ENCODE data around the gene PRODH2. TPM values are rescaled to one million over a fixed set of nuclear protein-coding genes. Genes with fewer than 3 reads are reported as not detected.

Gene PRODH2
- total RNA-seq, result not detected in 2 replicates

GRCh38 chr19:35812220-35813042, at the start of gene PRODH2:
TSS of gene PRODH2 (minus strand) at chr19:35812845. CDS start at chr19:35812805, 40 bp downstream.
- Mint-ChIP-seq H3K27ac (no peak within 1 kb of the TSS), H3K4me1 (ENCODE audit: low read depth) (no peaks in the 10 kb centered on the region), H3K36me3 (ENCODE audit: low read depth) (no peaks in the 10 kb centered on the region), H3K27me3 (ENCODE audit: insufficient read depth) (no peaks in the 10 kb centered on the region), H3K9me3 (no peaks in the 10 kb centered on the region), H3K4me3 (no peak within 1 kb of the TSS)
- intact Hi-C loops (cut with micrococcal nuclease), result no loop called here
- no peak for DNase-seq (ENCODE audit: low spot score)

DNA sequence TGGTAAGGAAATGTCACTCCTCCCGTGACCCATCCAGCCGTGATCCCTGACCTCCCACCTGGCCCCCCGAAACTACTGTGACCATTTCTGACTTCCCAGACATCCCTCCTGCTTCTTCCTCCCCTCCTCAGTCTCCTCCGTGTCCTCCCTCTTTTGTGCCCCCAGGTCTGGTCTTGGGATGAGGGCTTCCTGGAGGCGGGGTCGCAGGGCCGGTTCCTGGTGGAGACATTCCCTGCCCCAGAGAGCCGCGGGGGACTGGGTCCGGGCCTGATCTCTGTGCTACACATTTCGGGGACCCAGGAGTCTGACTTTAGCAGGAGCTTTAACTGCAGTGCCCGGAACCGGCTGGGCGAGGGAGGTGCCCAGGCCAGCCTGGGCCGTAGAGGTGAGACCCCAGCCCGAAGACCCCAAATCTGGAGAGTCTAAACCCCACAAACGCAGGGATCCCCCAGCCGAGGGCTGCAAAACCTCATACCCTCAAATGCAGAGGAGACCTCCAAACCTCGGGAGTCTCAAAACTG, 49.1 kb upstream of the PRODH2 start:
- peaks cover 43% of the 10 kb centered on the region for H3K27me3 Mint-ChIP-seq (ENCODE audit: insufficient read depth)
- H3K27ac Mint-ChIP-seq, result no peak overlapping the region
- H3K4me3 Mint-ChIP-seq, result no peak overlapping the region
- no peaks in the 10 kb centered on the region for H3K9me3 Mint-ChIP-seq
- no peak for DNase-seq (ENCODE audit: low spot score)
- peaks cover 4% of the 10 kb centered on the region for H3K36me3 Mint-ChIP-seq (ENCODE audit: low read depth)
- intact Hi-C loops (cut with micrococcal nuclease), result no loop called here
- peaks cover 9% of the 10 kb centered on the region for H3K4me1 Mint-ChIP-seq (ENCODE audit: low read depth)

DNA sequence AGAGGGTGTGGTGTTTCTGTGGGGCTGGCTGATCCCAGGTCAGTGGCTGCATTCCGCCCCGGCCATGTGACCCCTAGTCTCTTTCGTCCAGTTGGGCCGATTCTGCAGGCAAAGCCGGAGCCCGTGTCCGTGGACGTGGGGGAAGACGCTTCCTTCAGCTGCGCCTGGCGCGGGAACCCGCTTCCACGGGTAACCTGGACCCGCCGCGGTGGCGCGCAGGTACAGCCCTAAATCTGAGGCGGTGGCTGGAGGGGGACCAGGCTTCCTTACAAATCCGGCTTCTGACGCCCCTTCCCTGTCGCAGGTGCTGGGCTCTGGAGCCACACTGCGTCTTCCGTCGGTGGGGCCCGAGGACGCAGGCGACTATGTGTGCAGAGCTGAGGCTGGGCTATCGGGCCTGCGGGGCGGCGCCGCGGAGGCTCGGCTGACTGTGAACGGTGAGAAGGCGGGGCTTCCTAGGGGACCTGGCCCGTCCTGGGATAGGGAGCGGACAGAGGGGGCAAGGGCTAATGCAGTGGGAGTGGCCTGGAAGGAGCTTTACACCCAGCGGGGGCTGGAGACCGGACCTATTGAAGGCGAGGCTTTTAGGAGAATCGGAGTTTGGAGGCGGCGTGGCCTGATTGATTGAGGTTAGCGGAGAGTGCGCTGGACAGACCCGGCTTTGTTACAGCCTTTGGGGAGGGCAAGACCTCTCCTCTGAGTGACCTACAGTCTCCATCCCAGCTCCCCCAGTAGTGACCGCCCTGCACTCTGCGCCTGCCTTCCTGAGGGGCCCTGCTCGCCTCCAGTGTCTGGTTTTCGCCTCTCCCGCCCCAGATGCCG, 48.4 kb upstream of the PRODH2 start:
- H3K27me3 Mint-ChIP-seq (ENCODE audit: insufficient read depth), result peaks cover 44% of the 10 kb centered on the region

DNA sequence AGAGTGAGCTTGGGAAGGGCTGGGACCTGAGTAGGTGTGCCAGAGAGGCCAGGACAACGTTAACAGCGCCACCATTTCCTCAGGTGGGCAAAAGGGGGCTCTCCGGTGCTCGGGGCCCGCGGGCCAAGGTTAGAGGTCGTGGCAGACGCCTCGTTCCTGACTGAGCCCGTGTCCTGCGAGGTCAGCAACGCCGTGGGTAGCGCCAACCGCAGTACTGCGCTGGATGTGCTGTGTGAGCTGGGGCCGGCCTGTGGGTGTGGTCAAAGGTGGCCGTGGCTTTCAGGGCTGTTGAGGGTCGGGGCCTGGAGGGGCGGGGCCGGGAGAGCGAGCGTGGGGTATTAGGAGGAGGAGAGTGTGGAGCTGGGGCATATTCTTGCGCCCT, 47.8 kb upstream of the PRODH2 start:
- no peak for DNase-seq (ENCODE audit: low spot score)
- intact Hi-C loops (cut with micrococcal nuclease), result no loop called here

More for the DNA sequence above, 48.4 kb upstream of the PRODH2 start:
- intact Hi-C loops (cut with micrococcal nuclease), result no loop called here
- Mint-ChIP-seq H3K4me3 (no peak overlapping the region), H3K36me3 (ENCODE audit: low read depth) (peaks cover 4% of the 10 kb centered on the region), H3K9me3 (no peaks in the 10 kb centered on the region), H3K4me1 (ENCODE audit: low read depth) (peaks cover 9% of the 10 kb centered on the region), H3K27ac (no peak overlapping the region)
- no peak for DNase-seq (ENCODE audit: low spot score)

DNA sequence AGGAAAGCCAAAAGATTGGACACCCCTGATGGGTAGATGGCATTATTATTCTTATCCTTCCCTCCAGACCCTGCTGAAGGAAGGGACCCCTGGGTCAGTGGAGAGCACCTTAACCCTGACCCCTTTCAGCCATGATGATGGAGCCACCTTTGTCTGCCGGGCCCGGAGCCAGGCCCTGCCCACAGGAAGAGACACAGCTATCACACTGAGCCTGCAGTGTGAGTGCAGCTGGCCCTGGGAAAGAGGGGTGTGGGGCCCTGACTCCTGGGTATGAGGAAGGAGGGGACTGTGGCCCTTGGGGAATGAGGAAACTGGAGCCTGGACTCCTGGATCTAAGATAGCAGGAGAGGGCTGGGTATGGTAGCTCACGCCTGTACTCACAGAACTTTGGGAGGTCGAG, 46.8 kb upstream of the PRODH2 start:
- Mint-ChIP-seq H3K36me3 (ENCODE audit: low read depth) (peaks cover 4% of the 10 kb centered on the region), H3K27me3 (ENCODE audit: insufficient read depth) (peaks cover 46% of the 10 kb centered on the region), H3K4me1 (ENCODE audit: low read depth) (peaks cover 9% of the 10 kb centered on the region), H3K9me3 (no peaks in the 10 kb centered on the region), H3K4me3 (no peak overlapping the region), H3K27ac (no peak overlapping the region)
- intact Hi-C loops (cut with micrococcal nuclease), result no loop called here
- no peak for DNase-seq (ENCODE audit: low spot score)

More for the DNA sequence above, 47.8 kb upstream of the PRODH2 start:
- H3K27me3 Mint-ChIP-seq (ENCODE audit: insufficient read depth), result peaks cover 47% of the 10 kb centered on the region
- H3K9me3 Mint-ChIP-seq, result no peaks in the 10 kb centered on the region
- H3K4me3 Mint-ChIP-seq, result no peak overlapping the region
- peaks cover 9% of the 10 kb centered on the region for H3K4me1 Mint-ChIP-seq (ENCODE audit: low read depth)
- no peak overlapping the region for H3K27ac Mint-ChIP-seq
- H3K36me3 Mint-ChIP-seq (ENCODE audit: low read depth), result peaks cover 4% of the 10 kb centered on the region

- no peak for DNase-seq (ENCODE audit: low spot score)
- peaks cover 11% of the 10 kb centered on the region for H3K4me1 Mint-ChIP-seq (ENCODE audit: low read depth)
- peak overlapping the region; percentile 23 for H3K4me3 Mint-ChIP-seq
- H3K36me3 Mint-ChIP-seq (ENCODE audit: low read depth), result peaks cover 4% of the 10 kb centered on the region
- intact Hi-C loops (cut with micrococcal nuclease), result no loop called here
- H3K27me3 Mint-ChIP-seq (ENCODE audit: insufficient read depth), result peaks cover 43% of the 10 kb centered on the region
- no peak overlapping the region for H3K27ac Mint-ChIP-seq
- H3K9me3 Mint-ChIP-seq, result no peaks in the 10 kb centered on the region
Measured at GRCh38 chr19:35858311-35858710, 45.7 kb upstream of the PRODH2 start.

GRCh38 chr19:35856546-35857149, 44.0 kb upstream of the PRODH2 start, which contains the start of gene KIRREL2:
TSS of gene KIRREL2 (plus strand) at chr19:35856911. CDS start at chr19:35857120, 209 bp downstream.
- intact Hi-C loops (cut with micrococcal nuclease), result loop anchor here (1.0 kb wide), 1 partner anchor 12 kb away; the partner anchor contains the start of gene APLP1
- peak; percentile 45 for DNase-seq (ENCODE audit: low spot score)
- peaks cover 17% of the 10 kb centered on the region for H3K4me1 Mint-ChIP-seq (ENCODE audit: low read depth)
- H3K27ac Mint-ChIP-seq, result no peak within 1 kb of the TSS
- peak within 1 kb of the TSS; percentile 83 for H3K4me3 Mint-ChIP-seq
- peaks cover 41% of the 10 kb centered on the region for H3K27me3 Mint-ChIP-seq (ENCODE audit: insufficient read depth)
- H3K36me3 Mint-ChIP-seq (ENCODE audit: low read depth), result no peaks in the 10 kb centered on the region
- H3K9me3 Mint-ChIP-seq, result no peaks in the 10 kb centered on the region

- Mint-ChIP-seq H3K27me3 (ENCODE audit: insufficient read depth) (peaks cover 29% of the 10 kb centered on the region), H3K27ac (no peak overlapping the region), H3K4me3 (no peak overlapping the region), H3K4me1 (ENCODE audit: low read depth) (peaks cover 17% of the 10 kb centered on the region), H3K9me3 (no peaks in the 10 kb centered on the region), H3K36me3 (ENCODE audit: low read depth) (no peaks in the 10 kb centered on the region)
- no peak for DNase-seq (ENCODE audit: low spot score)
- intact Hi-C loops (cut with micrococcal nuclease), result no loop called here
Measured at GRCh38 chr19:35853038-35853756, 40.6 kb upstream of the PRODH2 start.

DNA sequence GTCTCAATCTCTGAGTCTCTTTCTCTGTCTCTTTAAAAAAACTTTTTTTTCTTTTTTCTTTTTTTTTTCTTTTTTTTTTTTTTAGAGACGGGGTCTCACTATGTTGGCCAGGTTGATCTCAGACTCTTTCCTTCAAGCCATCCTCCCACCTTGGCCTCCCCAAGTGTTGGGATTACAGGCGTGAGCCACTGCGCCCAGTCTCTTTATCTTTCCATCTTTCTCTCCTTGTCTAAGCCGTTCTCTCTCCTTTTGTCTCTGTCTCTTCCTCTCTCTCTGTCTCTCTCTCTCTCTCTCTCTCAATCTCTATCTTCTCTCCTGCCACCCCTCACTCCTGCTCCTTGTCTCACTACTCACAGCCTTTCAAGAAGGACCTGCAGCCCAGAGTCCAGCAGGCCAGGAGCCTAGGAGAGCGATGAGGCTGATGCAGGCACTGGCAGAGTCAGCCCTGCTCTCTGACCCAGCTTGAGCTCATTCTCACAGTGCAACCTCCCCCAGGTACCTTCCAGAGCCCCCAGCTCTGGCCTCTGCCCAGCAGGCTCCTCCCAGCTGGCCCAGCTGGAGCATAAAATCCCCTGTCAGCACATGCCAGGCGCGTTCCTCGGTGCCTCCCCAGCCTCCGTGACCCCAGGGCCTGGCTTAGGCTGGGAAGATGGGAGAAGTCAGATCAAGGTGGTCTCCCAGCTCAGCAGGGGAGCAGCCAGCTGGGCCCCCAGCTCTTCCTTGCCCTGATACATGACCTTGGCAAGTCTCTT, 39.6 kb upstream of the PRODH2 start, which contains the start of gene NPHS1:
Gene NPHS1 (minus strand): TSS at position 476 of the 752 bp plus-strand sequence. CDS start 667 bp downstream, outside the sequence.
- Mint-ChIP-seq H3K36me3 (ENCODE audit: low read depth) (no peaks in the 10 kb centered on the region), H3K27ac (no peak within 1 kb of the TSS), H3K9me3 (no peaks in the 10 kb centered on the region), H3K4me3 (no peak within 1 kb of the TSS), H3K4me1 (ENCODE audit: low read depth) (peaks cover 14% of the 10 kb centered on the region), H3K27me3 (ENCODE audit: insufficient read depth) (peaks cover 29% of the 10 kb centered on the region)
- no peak for DNase-seq (ENCODE audit: low spot score)
- intact Hi-C loops (cut with micrococcal nuclease), result no loop called here

- DNase-seq (ENCODE audit: low spot score), result no peak
- Mint-ChIP-seq H3K4me3 (no peak overlapping the region), H3K27me3 (ENCODE audit: insufficient read depth) (peaks cover 32% of the 10 kb centered on the region), H3K27ac (no peak overlapping the region), H3K9me3 (no peaks in the 10 kb centered on the region), H3K4me1 (ENCODE audit: low read depth) (peaks cover 9% of the 10 kb centered on the region), H3K36me3 (ENCODE audit: low read depth) (peaks cover 2% of the 10 kb centered on the region)
- intact Hi-C loops (cut with micrococcal nuclease), result no loop called here
Measured at GRCh38 chr19:35851213-35852028, 38.8 kb upstream of the PRODH2 start.

DNA sequence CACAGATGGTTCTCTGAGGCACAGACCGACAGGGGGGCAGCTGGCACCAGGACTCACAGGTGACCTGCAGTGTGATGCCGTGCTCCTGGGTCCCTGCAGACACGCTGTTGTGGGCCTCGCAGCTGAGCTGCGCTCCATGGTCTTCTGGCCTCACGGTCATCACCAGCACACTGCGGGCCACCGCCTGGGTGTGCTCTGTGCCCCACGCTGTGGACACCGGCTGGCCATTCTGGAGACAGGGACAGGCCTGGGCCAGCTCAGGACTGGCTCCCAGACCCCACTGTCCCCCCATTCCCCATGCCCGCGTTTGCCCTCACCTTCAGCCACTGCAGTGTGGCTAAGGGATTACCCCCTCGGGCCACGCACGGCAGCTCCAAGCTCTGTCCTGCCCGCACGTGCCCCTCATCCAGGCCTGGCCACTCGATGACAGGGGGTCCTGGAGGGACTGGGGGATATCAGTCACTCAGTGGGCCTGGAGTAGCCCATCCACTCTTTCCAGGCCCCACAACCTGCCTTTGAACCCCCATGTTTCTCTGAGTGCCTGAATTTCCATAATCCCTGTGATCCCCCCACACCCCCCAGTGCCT, 36.4 kb upstream of the PRODH2 start:
- Mint-ChIP-seq H3K4me1 (ENCODE audit: low read depth) (peaks cover 21% of the 10 kb centered on the region), H3K36me3 (ENCODE audit: low read depth) (peaks cover 3% of the 10 kb centered on the region), H3K27ac (no peak overlapping the region), H3K27me3 (ENCODE audit: insufficient read depth) (peaks cover 45% of the 10 kb centered on the region), H3K9me3 (no peaks in the 10 kb centered on the region), H3K4me3 (no peak overlapping the region)
- DNase-seq (ENCODE audit: low spot score), result no peak
- intact Hi-C loops (cut with micrococcal nuclease), result no loop called here

All from activated T-helper 1 cell treated with anti-CD3 and anti-CD28 coated beads, Interleukin-12 subunit alpha, Interleukin-12 subunit beta, Interleukin-2, Interleukin-4 antibody, amounts not matched to agents 30 ng/mL and 10 ng/mL and 1 ng/mL, durations not matched to agents 14 hours and 24 hours and 36 hours (primary cell).